NB4 (cell line): ENCODE measurements around the gene HERPUD1.
"Not testable (repeated sequence)": the region's sequence is repeated elsewhere in the genome, so short reads cannot be mapped to it uniquely, and the experiment has no call there.

Source experiments
- POLR2A ChIP-seq: IDR thresholded peaks from 2 replicates; pipeline ENCODE4 v1.6.1; 2011; ENCODE audit warnings: mild to moderate bottlenecking; ENCODE audit not compliant: insufficient read length; ENCODE audit errors: extremely low read depth
- TF ChIP-seq, protein P1 (sequence below): IDR thresholded peaks from 2 replicates; pipeline ENCODE4 v1.6.1; 2011; ENCODE audit warnings: low read depth, low read length

DNA sequence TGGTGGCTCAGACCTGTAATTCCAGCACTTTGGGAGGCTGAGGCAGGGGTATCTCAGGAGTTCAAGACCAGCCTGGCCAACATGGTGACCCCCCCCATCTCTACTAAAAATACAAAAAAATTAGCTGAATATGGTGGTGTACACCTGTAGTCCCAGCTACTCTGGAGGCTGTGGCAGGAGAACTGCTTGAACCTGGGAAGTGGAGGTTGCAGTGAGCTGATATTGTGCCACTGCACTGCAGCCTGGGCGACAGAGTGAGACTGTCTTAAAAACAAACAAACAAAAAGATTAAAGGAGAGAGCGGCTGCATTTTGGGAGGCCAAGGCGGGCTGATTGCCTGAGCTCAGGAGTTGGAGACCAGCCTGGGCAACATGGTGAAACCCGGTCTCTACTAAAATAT, 55.0 kb downstream of the HERPUD1 start:
- TF ChIP-seq POLR2A, result not testable (repeated sequence)
- TF ChIP-seq, protein P1, sequence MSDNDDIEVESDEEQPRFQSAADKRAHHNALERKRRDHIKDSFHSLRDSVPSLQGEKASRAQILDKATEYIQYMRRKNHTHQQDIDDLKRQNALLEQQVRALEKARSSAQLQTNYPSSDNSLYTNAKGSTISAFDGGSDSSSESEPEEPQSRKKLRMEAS, result not testable (repeated sequence)
